IMR-90 (cell line): ENCODE measurements around the gene TCERG1L. TPM values are rescaled to one million over a fixed set of nuclear protein-coding genes. Genes with fewer than 3 reads are reported as not detected.

Source experiments
- ATAC-seq: fragments of 200-7000 bp; cut with Tn5 transposase; 2 replicates; pipeline ENCODE4 v1.9.1; 2020; ENCODE audit warnings: low read depth, mild to moderate bottlenecking, moderate library complexity
- BruUV-seq: library from RNA; stranded (reverse); fragments of 400-500 nt; replicated peaks from 2 replicates; lab custom pipeline; 2021; lab: Mats Ljungman, UMichigan
- CTCF ChIA-PET: fragments of 300-600 bp; formaldehyde crosslinking; extraction: SDS; loops from one replicate; lab custom pipeline; 2021; ENCODE audit warnings: antibody characterized with exemption; lab: Yijun Ruan, JAX
- POLR2A ChIA-PET: fragments of 300-600 bp; sonication (Branson Sonifier 250); formaldehyde crosslinking; loops from one replicate; lab custom pipeline; 2022; ENCODE audit warnings: antibody characterized with exemption; ENCODE audit not compliant: unreplicated experiment; lab: Charles Lee
- DNase-seq: peaks from one replicate; pipeline ENCODE4 v3.0.0; 2013
- H2AFZ ChIP-seq: replicated peaks from 2 replicates; pipeline ENCODE3; 2013; ENCODE audit warnings: low read length, mild to moderate bottlenecking; ENCODE audit not compliant: poor library complexity
- H2AK5ac ChIP-seq: 2 replicates; pipeline ENCODE4 v1.6.1; 2013; ENCODE audit warnings: low read depth, low read length, inconsistent platforms
- H2AK9ac ChIP-seq: replicated peaks from 2 replicates; pipeline ENCODE3; 2013; ENCODE audit warnings: mild to moderate bottlenecking, low read depth, low read length, moderate library complexity; ENCODE audit not compliant: poor library complexity
- H2BK120ac ChIP-seq: 2 replicates; pipeline ENCODE4 v1.6.1; 2013; ENCODE audit warnings: low read depth, low read length, inconsistent platforms
- H2BK15ac ChIP-seq: 3 replicates; pipeline ENCODE4 v1.6.1; 2013; ENCODE audit warnings: low read depth, low read length, inconsistent platforms
- H2BK20ac ChIP-seq: 2 replicates; pipeline ENCODE4 v1.6.1; 2013; ENCODE audit warnings: low read depth, mild to moderate bottlenecking, inconsistent platforms, low read length, moderate library complexity
- H2BK5ac ChIP-seq: 2 replicates; pipeline ENCODE4 v1.6.1; 2013; ENCODE audit warnings: mild to moderate bottlenecking, low read depth, low read length, inconsistent platforms; ENCODE audit not compliant: poor library complexity, severe bottlenecking
- H3K14ac ChIP-seq: replicated peaks from 2 replicates; pipeline ENCODE4 v1.6.1; 2013; ENCODE audit warnings: low read depth, low read length, inconsistent platforms
- H3K18ac ChIP-seq: 2 replicates; pipeline ENCODE4 v1.6.1; 2013; ENCODE audit warnings: low read depth, low read length, control low read depth
- H3K23ac ChIP-seq: 2 replicates; pipeline ENCODE4 v1.6.1; 2013; ENCODE audit warnings: low read depth, low read length, inconsistent platforms
- H3K27ac ChIP-seq: 2 replicates; pipeline ENCODE4 v1.5.1; 2013; ENCODE audit warnings: mild to moderate bottlenecking, control low read depth, low read length; ENCODE audit not compliant: insufficient read depth
- H3K27me3 ChIP-seq: 2 replicates; pipeline ENCODE4 v1.6.1; 2013; ENCODE audit warnings: low read length; ENCODE audit not compliant: control insufficient read depth, insufficient read depth
- H3K36me3 ChIP-seq: 2 replicates; pipeline ENCODE4 v1.6.1; 2013; ENCODE audit warnings: low read length, mixed read lengths; ENCODE audit not compliant: control insufficient read depth, insufficient read depth
- H3K4ac ChIP-seq: 2 replicates; pipeline ENCODE4 v1.6.1; 2013; ENCODE audit warnings: low read depth, low read length, inconsistent platforms
- H3K4me1 ChIP-seq: 2 replicates; pipeline ENCODE4 v1.6.1; 2013; ENCODE audit warnings: low read length, mixed read lengths; ENCODE audit not compliant: control insufficient read depth, insufficient read depth
- H3K4me2 ChIP-seq: 2 replicates; pipeline ENCODE4 v1.6.1; 2013; ENCODE audit warnings: low read depth, mild to moderate bottlenecking, control low read depth, low read length, moderate library complexity
- H3K4me3 ChIP-seq: 2 replicates; pipeline ENCODE4 v1.5.1; 2013; ENCODE audit warnings: low read depth, mild to moderate bottlenecking, control low read depth, low read length, moderate library complexity; ENCODE audit not compliant: insufficient read depth
- H3K56ac ChIP-seq: 2 replicates; pipeline ENCODE4 v1.6.1; 2013; ENCODE audit warnings: low read length, inconsistent platforms; ENCODE audit not compliant: insufficient read depth; ENCODE audit errors: extremely low read depth
- H3K79me1 ChIP-seq, 2 experiments: 2 replicates each; pipeline ENCODE4 v1.6.1; 2013; ENCODE audit warnings: low read length in 2 of 2, inconsistent platforms in 1 of 2, low read depth in 1 of 2
- H3K9ac ChIP-seq: 2 replicates; pipeline ENCODE4 v1.6.1; 2013; ENCODE audit warnings: low read depth, low read length, control low read depth
- H3K9me1 ChIP-seq: 2 replicates; pipeline ENCODE4 v1.6.1; 2013; ENCODE audit warnings: low read length, inconsistent platforms; ENCODE audit not compliant: insufficient read depth
- H3K9me3 ChIP-seq: 2 replicates; pipeline ENCODE4 v1.6.1; 2013; ENCODE audit warnings: low read length; ENCODE audit not compliant: control insufficient read depth, insufficient read depth
- H4K20me1 ChIP-seq: 2 replicates; pipeline ENCODE4 v1.6.1; 2013; ENCODE audit warnings: low read length, inconsistent platforms; ENCODE audit not compliant: insufficient read depth
- H4K5ac ChIP-seq: 2 replicates; pipeline ENCODE4 v1.6.1; 2013; ENCODE audit warnings: mild to moderate bottlenecking, low read depth, low read length, control low read depth
- H4K8ac ChIP-seq, 2 experiments: 2 replicates each; pipeline ENCODE4 v1.6.1; 2013; ENCODE audit warnings: low read depth in 2 of 2, low read length in 2 of 2, control low read depth in 1 of 2, inconsistent platforms in 1 of 2
- H4K91ac ChIP-seq: 2 replicates; pipeline ENCODE4 v1.6.1; 2013; ENCODE audit warnings: low read depth, low read length, inconsistent platforms; ENCODE audit not compliant: insufficient read depth
- BHLHE40 ChIP-seq: fragments of 150-350 bp; IDR thresholded peaks from 2 replicates; pipeline ENCODE4 v1.6.1; 2016; ENCODE audit warnings: mild to moderate bottlenecking, low read depth, low read length
- MXI1 ChIP-seq: IDR thresholded peaks from 2 replicates; pipeline ENCODE4 v1.6.1; 2012; ENCODE audit warnings: low read depth, mild to moderate bottlenecking, low read length, moderate library complexity, borderline replicate concordance
- RAD21 ChIP-seq: IDR thresholded peaks from 2 replicates; pipeline ENCODE4 v1.6.1; 2012; ENCODE audit warnings: low read length, improper control_type of control experiment
- RFX5 ChIP-seq: IDR thresholded peaks from 2 replicates; pipeline ENCODE4 v1.8.0; 2012; ENCODE audit warnings: low read depth, mild to moderate bottlenecking, low read length, moderate library complexity
- WGBS, 2 experiments: methylation state at CpG; one replicate each; pipeline versions ENCODE4 v1.1.5 to v1.1.7; 2013; ENCODE audit warnings: missing lambda C conversion rate in 2 of 2; ENCODE audit not compliant: insufficient read length in 1 of 2; ENCODE audit errors: extremely low coverage in 2 of 2; 5-methylcytosine and 5-hydroxymethylcytosine counted together
- dilution Hi-C: fragments of 300-500 bp; cut with HindIII; formaldehyde crosslinking; loops from one replicate; pipeline ENCODE4 v1.14.3; 2018; ENCODE audit warnings: low sequenced_read_pairs; ENCODE audit not compliant: unreplicated experiment
- in situ Hi-C: fragments of 300-500 bp; cut with MboI; formaldehyde crosslinking; loops from 3 replicates; pipeline ENCODE4 v1.14.3; 2019; ENCODE audit warnings: low sequenced_read_pairs, inconsistent platforms, mixed read lengths
- intact Hi-C: fragments of 100-400 bp; cut with micrococcal nuclease; formaldehyde crosslinking; loops from 2 replicates; pipeline ENCODE4 v1.10.0; 2022
- polyA plus RNA-seq, 3 experiments: library from polyadenylated mRNA; depleted of rRNA; stranded (reverse); fragments of >200 nt; gene quantifications; 2 replicates each; pipeline ENCODE4 v1.2.3, GENCODE V29; 2012; ENCODE audit warnings: low replicate concordance in 1 of 3
- total RNA-seq: library from RNA; depleted of rRNA; stranded (reverse); fragments of >200 nt; gene quantifications from 2 replicates; pipeline ENCODE4 v1.2.3, GENCODE V29; 2012
- TF ChIP-seq, protein P1 (sequence below): fragments of 150-350 bp; IDR thresholded peaks from 2 replicates; pipeline ENCODE4 v1.6.1; 2016; ENCODE audit warnings: low read depth, mild to moderate bottlenecking, low read length, moderate library complexity, borderline replicate concordance

The TCERG1L gene
- total and polyA plus RNA-seq, 2 of the 4 experiments (the other 2 are of a cell fraction), result not detected

DNA sequence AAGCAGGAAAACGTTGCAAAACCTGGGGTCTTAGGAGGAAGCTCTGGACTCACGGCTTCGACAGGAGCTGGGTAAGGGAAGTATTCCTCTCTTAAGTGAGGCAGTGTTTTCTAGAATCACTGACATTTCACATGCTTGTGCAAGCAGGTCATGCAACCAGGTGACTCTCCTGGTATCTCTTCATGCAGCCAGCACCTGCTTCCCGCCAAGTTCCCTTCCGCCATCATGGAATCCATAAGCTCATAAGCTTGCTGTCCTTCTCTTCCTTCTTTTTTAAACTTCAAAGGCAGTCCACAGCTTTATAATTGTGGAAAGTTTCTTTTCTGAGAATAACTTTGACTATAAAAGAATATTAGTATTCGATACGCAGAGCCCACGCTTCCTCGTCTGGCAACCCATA is 256.1 kb downstream of the TCERG1L start:
- H3K9me1 ChIP-seq, result no peaks in the 10 kb centered on the region
- in situ Hi-C loops (no loop called here), dilution Hi-C loops (no loop called here), intact Hi-C loops (no loop called here)
- H3K36me3 ChIP-seq, result no peaks in the 10 kb centered on the region
- DNase-seq, result no peak
- H3K4ac ChIP-seq, result no peak overlapping the region
- H3K27me3 ChIP-seq, result no peaks in the 10 kb centered on the region
- H4K8ac ChIP-seq, result no peak overlapping the region
- no peak overlapping the region for H3K23ac ChIP-seq
- no peak for ATAC-seq
- H3K79me1 ChIP-seq, result no peaks in the 10 kb centered on the region
- ChIA-PET CTCF (no interaction called here), POLR2A (no interaction called here)
- H2AK5ac ChIP-seq, result no peak overlapping the region
- no peak overlapping the region for H3K9ac ChIP-seq
- H3K14ac ChIP-seq, result no peak overlapping the region
- H4K5ac ChIP-seq, result no peak overlapping the region
- H3K4me2 ChIP-seq, result no peak overlapping the region
- H3K4me3 ChIP-seq, result no peak overlapping the region
- H3K56ac ChIP-seq, result no peak overlapping the region
- H2AK9ac ChIP-seq, result no peak overlapping the region
- no peak overlapping the region for H2BK5ac ChIP-seq
- no peaks in the 10 kb centered on the region for H3K4me1 ChIP-seq
- peaks cover 19% of the 10 kb centered on the region for H3K9me3 ChIP-seq
- TF ChIP-seq RFX5 (no peak), RAD21 (no peak), MXI1 (no peak), BHLHE40 (no peak)
- TF ChIP-seq, protein P1, sequence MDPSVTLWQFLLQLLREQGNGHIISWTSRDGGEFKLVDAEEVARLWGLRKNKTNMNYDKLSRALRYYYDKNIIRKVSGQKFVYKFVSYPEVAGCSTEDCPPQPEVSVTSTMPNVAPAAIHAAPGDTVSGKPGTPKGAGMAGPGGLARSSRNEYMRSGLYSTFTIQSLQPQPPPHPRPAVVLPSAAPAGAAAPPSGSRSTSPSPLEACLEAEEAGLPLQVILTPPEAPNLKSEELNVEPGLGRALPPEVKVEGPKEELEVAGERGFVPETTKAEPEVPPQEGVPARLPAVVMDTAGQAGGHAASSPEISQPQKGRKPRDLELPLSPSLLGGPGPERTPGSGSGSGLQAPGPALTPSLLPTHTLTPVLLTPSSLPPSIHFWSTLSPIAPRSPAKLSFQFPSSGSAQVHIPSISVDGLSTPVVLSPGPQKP, result no peak
- H4K20me1 ChIP-seq, result no peaks in the 10 kb centered on the region
- H3K18ac ChIP-seq, result no peak overlapping the region
- no peak overlapping the region for H3K27ac ChIP-seq
- H4K91ac ChIP-seq, result no peak overlapping the region
- no peak overlapping the region for H2BK120ac ChIP-seq
- no peak overlapping the region for H2AFZ ChIP-seq
- BruUV-seq, result no TSS peak
- H2BK20ac ChIP-seq, result no peak overlapping the region
- no peak overlapping the region for H2BK15ac ChIP-seq
- WGBS, 2 experiments, result no CpG with 5 or more reads among the region's 9 CpGs
